Gastroesophageal sphincter (tissue), 4 donors: ENCODE results near the gene PARD6B. TPM values are rescaled to one million over a fixed set of nuclear protein-coding genes. Genes with fewer than 3 reads are reported as not detected.
A peak's percentile ranks its signal among the peaks of the same experiment; 100 is the strongest.

ENCODE experiments used
- ATAC-seq: fragments of 150-250 bp; one replicate; pipeline ENCODE4 v1.9.1; 2016; ENCODE audit warnings: mild to moderate bottlenecking, moderate library complexity
- H3K27ac ChIP-seq, 4 donors: fragments of 200-600 bp; sonication (generic) in 3 of 4; 1 replicate in 3 of 4; 2 replicates in 1 of 4; pipeline ENCODE4 v1.5.1; 2016 to 2019
- H3K27me3 ChIP-seq: fragments of 200-600 bp; sonication (generic); one replicate; pipeline ENCODE4 v1.5.1; 2019
- H3K36me3 ChIP-seq, 2 donors: fragments of 200-600 bp; sonication (generic); one replicate each; pipeline ENCODE4 v1.5.1; 2019; ENCODE audit warnings: control low read depth in 1 of 2
- H3K4me1 ChIP-seq, 3 donors: fragments of 200-600 bp; sonication (generic); 1 replicate in 2 of 3; 2 replicates in 1 of 3; pipeline ENCODE4 v1.5.1; 2016 to 2019; ENCODE audit warnings: control low read depth in 2 of 3
- H3K4me3 ChIP-seq, 2 donors: fragments of 200-600 bp; sonication (generic); one replicate each; pipeline ENCODE4 v1.5.1; 2019; ENCODE audit warnings: mild to moderate bottlenecking in 1 of 2, moderate library complexity in 1 of 2
- H3K9me3 ChIP-seq, 3 donors: fragments of 200-600 bp; sonication (generic); one replicate each; pipeline ENCODE4 v1.5.1; 2017 to 2019; ENCODE audit warnings: control low read depth in 2 of 3
- CTCF ChIP-seq, 4 experiments: fragments of 200-600 bp in 2 of 4; fragments of 450-650 bp in 2 of 4; sonication (generic) in 1 of 4; IDR thresholded peaks; one replicate each; pipeline ENCODE4 v1.5.1; 2017 to 2019; ENCODE audit warnings: antibody characterized with exemption in 4 of 4, mild to moderate bottlenecking in 2 of 4, moderate library complexity in 2 of 4
- EP300 ChIP-seq: sonication (generic); formaldehyde crosslinking; IDR thresholded peaks from one replicate; pipeline ENCODE4 v1.6.1; 2017; ENCODE audit warnings: antibody characterized with exemption, mild to moderate bottlenecking
- POLR2A ChIP-seq, 2 donors: fragments of 450-650 bp; IDR thresholded peaks; one replicate each; pipeline ENCODE4 v1.6.1; 2017; ENCODE audit warnings: antibody characterized with exemption in 2 of 2, mild to moderate bottlenecking in 2 of 2, moderate library complexity in 1 of 2
- POLR2AphosphoS5 ChIP-seq: sonication (generic); formaldehyde crosslinking; IDR thresholded peaks from one replicate; pipeline ENCODE4 v1.6.1; 2017; ENCODE audit warnings: antibody characterized with exemption
- WGBS, 2 donors: methylation state at CpG; one replicate each; pipeline ENCODE4 v1.1.5; 2018; ENCODE audit warnings: low coverage in 1 of 2; 5-methylcytosine and 5-hydroxymethylcytosine counted together
- total RNA-seq, 4 donors: library from RNA; depleted of rRNA; stranded (reverse); fragments of >200 nt; gene quantifications; one replicate each; pipeline ENCODE4 v1.1.0, GENCODE V29; 2016

Gene PARD6B
- total RNA-seq, 4 donors from 2014 or later, result 2.4 to 3.8 (median 2.8) TPM

- H3K36me3 ChIP-seq, result no peaks in the 10 kb centered on the region
- H3K27me3 ChIP-seq, result peaks cover 28% of the 10 kb centered on the region
- H3K4me1 ChIP-seq, result peaks cover 0 to 41% (median 5%) of the 10 kb centered on the region in 3 donors
- H3K9me3 ChIP-seq, result no peaks in the 10 kb centered on the region
- no peak for TF ChIP-seq CTCF (IDR thresholded peaks at IDR 0.05)
- no peak for TF ChIP-seq POLR2AphosphoS5
- TF ChIP-seq EP300, result no peak
- TF ChIP-seq POLR2A (IDR thresholded peaks at IDR 0.05), result peak in 1 of 2 donors; percentile 28
- H3K4me3 ChIP-seq, result peak within 1 kb of the TSS; percentile 37 to 49
- WGBS, 2 donors, result 10 to 48% methylated on average over 3 to 10 of the region's 42 CpGs
- peak; percentile 13 for ATAC-seq
- peak within 1 kb of the TSS; percentile 13 to 78 (median 74) for H3K27ac ChIP-seq
These were observed 40.5 kb upstream of the PARD6B start, which contains the start of gene RIPOR3 for GRCh38 chr20:50690650-50691572. Gene RIPOR3 (minus strand): TSS chr20:50691542. CDS start chr20:50691128, 414 bp downstream.

GRCh38 chr20:50691573-50692551 lies 39.5 kb upstream of the PARD6B start:
- Histone ChIP-seq H3K27me3 (peaks cover 28% of the 10 kb centered on the region), H3K4me1 (peaks cover 0 to 36% (median 5%) of the 10 kb centered on the region in 3 donors), H3K4me3 (peak overlapping the region; percentile 37 to 49), H3K36me3 (no peaks in the 10 kb centered on the region), H3K9me3 (no peaks in the 10 kb centered on the region), H3K27ac (peak overlapping the region; percentile 13 to 78 (median 74))
- WGBS, 2 donors, result 40 to 58% methylated on average over 2 to 14 of the region's 23 CpGs
- ATAC-seq, result no peak
- no peak for TF ChIP-seq CTCF (IDR thresholded peaks at IDR 0.05)
- TF ChIP-seq EP300, result no peak
- TF ChIP-seq POLR2AphosphoS5, result no peak
- no peak for TF ChIP-seq POLR2A (IDR thresholded peaks at IDR 0.05)

- Histone ChIP-seq H3K27ac (peak overlapping the region in 3 of 4 donors; percentile 52 to 78 (median 70)), H3K36me3 (no peaks in the 10 kb centered on the region), H3K27me3 (peaks cover 28% of the 10 kb centered on the region), H3K4me3 (no peak overlapping the region), H3K9me3 (no peaks in the 10 kb centered on the region), H3K4me1 (peaks cover 0 to 32% (median 5%) of the 10 kb centered on the region in 3 donors)
- 78 to 100% methylated on average over 1 to 2 of the region's 2 CpGs for WGBS, 2 donors
- no peak for ATAC-seq
- no peak for TF ChIP-seq CTCF (IDR thresholded peaks at IDR 0.05)
- no peak for TF ChIP-seq POLR2AphosphoS5
- TF ChIP-seq POLR2A (IDR thresholded peaks at IDR 0.05), result no peak
- TF ChIP-seq EP300, result no peak
These were observed 38.8 kb upstream of the PARD6B start for GRCh38 chr20:50692552-50692933.

- H3K9me3 ChIP-seq, result no peaks in the 10 kb centered on the region
- H3K4me3 ChIP-seq, result no peak overlapping the region
- ATAC-seq, result no peak
- no peaks in the 10 kb centered on the region for H3K36me3 ChIP-seq
- WGBS, 2 donors, result 100% methylated on average over 1 of the region's 1 CpG
- peaks cover 28% of the 10 kb centered on the region for H3K27me3 ChIP-seq
- peak overlapping the region in 1 of 4 donors; percentile 70 for H3K27ac ChIP-seq
- TF ChIP-seq POLR2A (IDR thresholded peaks at IDR 0.05), result no peak
- TF ChIP-seq EP300, result no peak
- no peak for TF ChIP-seq POLR2AphosphoS5
- no peak for TF ChIP-seq CTCF (IDR thresholded peaks at IDR 0.05)
- peaks cover 0 to 32% (median 5%) of the 10 kb centered on the region in 3 donors for H3K4me1 ChIP-seq
These were observed 38.4 kb upstream of the PARD6B start for GRCh38 chr20:50693001-50693400.
